AG04449 (cell line): ENCODE results near the gene CCDC197.
A peak's percentile ranks its signal among the peaks of the same experiment; 100 is the strongest.

Experiments
- CTCF ChIA-PET: fragments of 350-600 bp; formaldehyde crosslinking; extraction: SDS; loops from one replicate; lab custom pipeline; 2021; ENCODE audit warnings: antibody characterized with exemption; lab: Yijun Ruan, JAX
- POLR2A ChIA-PET: fragments of 400-600, 350-600 bp; formaldehyde crosslinking; extraction: SDS; loops from one replicate; lab custom pipeline; 2020; ENCODE audit warnings: antibody characterized with exemption, inconsistent platforms; lab: Yijun Ruan, JAX
- DNase-seq: peaks from one replicate; pipeline ENCODE4 v3.0.0-alpha.2; 2010; ENCODE audit warnings: low read depth, low spot score
- H3K4me3 ChIP-seq: 2 replicates; pipeline ENCODE4 v1.5.1; 2011; ENCODE audit warnings: low read depth, mild to moderate bottlenecking, control low read depth, low read length
- TF ChIP-seq, protein P1 (sequence below): IDR thresholded peaks from one replicate; pipeline ENCODE4 v1.5.1; 2011; ENCODE audit warnings: mild to moderate bottlenecking, moderate library complexity, low read length, control low read depth, inconsistent platforms; ENCODE audit not compliant: insufficient read depth; ENCODE audit errors: missing control alignments

The CCDC197 gene

DNA sequence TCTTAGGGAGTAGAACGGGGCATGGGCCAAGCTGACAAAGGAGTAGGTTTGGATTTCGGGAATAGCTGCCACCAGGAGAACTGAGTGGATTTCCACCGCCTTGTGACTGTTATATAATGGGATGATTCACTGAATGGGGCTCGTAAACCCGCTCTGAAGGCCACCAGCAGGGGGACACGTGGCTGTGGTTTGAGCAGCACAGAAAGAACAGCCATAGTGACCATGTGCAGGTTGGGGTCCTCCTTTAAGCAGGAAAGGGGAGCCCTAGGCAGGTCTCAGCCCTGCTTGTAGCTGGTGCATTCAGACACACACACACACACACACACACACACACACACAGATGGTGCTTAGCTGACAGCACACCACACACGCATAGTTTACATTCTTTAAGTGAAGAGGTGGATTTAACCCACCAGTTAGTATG is 12.1 kb upstream of the CCDC197 start:
- peak; percentile 92 for DNase-seq
- POLR2A ChIA-PET: interaction anchor here (0.6 to 2.1 kb wide), 3 partner anchors 10 to 26 kb away, joined by 3 to 15 read pairs (median 4); no protein-coding TSS in a partner anchor
- CTCF ChIA-PET: interaction anchor here (0.9 to 6.6 kb wide), 10 partner anchors 9 to 45 kb away, joined by 3 to 55 read pairs (median 7); partner anchors contain the start of gene CCDC197
- TF ChIP-seq, protein P1, sequence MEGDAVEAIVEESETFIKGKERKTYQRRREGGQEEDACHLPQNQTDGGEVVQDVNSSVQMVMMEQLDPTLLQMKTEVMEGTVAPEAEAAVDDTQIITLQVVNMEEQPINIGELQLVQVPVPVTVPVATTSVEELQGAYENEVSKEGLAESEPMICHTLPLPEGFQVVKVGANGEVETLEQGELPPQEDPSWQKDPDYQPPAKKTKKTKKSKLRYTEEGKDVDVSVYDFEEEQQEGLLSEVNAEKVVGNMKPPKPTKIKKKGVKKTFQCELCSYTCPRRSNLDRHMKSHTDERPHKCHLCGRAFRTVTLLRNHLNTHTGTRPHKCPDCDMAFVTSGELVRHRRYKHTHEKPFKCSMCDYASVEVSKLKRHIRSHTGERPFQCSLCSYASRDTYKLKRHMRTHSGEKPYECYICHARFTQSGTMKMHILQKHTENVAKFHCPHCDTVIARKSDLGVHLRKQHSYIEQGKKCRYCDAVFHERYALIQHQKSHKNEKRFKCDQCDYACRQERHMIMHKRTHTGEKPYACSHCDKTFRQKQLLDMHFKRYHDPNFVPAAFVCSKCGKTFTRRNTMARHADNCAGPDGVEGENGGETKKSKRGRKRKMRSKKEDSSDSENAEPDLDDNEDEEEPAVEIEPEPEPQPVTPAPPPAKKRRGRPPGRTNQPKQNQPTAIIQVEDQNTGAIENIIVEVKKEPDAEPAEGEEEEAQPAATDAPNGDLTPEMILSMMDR: peak; percentile 41
- no peak overlapping the region for H3K4me3 ChIP-seq

- H3K4me3 ChIP-seq: no peak overlapping the region
- ChIA-PET POLR2A (no interaction called here), CTCF (interaction anchor here (1.0 to 6.6 kb wide), 4 partner anchors 11 to 46 kb away, joined by 3 to 55 read pairs (median 6); no protein-coding TSS in a partner anchor)
- DNase-seq: no peak
- TF ChIP-seq, protein P1: no peak
These were observed 10.1 kb upstream of the CCDC197 start for GRCh38 chr14:93986955-93987354.

DNA sequence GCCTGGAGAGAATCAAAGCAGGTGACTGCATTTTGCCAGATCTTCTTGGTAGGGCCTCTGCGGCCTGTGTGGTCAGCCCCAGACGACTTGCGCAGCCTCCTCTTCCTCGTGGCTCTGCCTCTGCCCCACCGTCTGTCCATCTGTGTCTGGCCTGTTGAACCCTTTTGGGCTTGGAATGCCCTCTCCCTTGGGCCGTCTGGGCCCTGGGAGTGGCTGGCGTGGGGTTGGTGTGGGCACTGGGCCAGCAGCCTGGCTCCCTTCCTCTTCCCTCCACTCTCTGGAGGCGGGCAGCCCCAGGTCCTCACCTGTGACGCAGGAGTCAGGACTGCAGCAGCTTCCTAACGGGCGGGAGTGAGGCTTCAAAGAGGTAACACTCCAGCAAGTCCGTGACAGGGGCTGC is 9.7 kb upstream of the CCDC197 start:
- DNase-seq: no peak
- ChIA-PET POLR2A (no interaction called here), CTCF (interaction anchor here (6.6 kb wide), 1 partner anchor 47 kb away, joined by 55 read pairs; no protein-coding TSS in a partner anchor)
- H3K4me3 ChIP-seq: no peak overlapping the region
- TF ChIP-seq, protein P1: no peak

DNA sequence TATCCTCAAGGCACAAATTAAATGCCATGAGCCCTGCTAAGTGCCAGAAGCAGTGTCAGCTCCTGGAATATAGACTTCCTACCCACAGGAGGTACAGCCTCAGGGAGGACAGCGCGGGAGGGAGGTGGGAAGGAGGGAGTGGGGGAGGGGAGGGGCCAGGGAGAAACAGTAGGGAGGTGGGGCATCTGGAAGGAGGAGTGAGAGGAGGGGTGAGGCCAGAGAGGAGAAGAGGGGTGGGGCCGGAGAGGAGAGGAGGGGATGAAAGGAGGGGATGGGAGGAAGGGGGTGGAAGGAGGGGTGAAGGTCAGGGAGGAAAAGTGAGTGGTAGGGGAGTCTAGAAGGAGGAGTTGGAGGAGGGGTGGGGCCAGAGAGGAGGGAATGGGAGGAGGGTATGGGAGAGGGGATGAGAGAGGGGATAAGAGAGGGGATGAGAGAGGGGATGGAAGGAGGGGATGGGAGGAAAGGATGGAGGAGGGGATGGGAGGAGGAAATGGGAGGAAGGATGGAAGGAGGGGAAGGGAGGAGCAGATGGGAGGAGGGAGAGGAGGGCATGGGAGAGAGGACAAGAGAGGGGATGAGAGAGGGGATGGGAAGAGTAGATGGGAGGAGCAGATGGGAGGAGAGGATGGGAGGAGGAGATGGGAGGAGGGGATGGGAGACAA is 9.2 kb upstream of the CCDC197 start:
- H3K4me3 ChIP-seq: no peak overlapping the region
- CTCF ChIA-PET: interaction anchor here (6.6 kb wide), 1 partner anchor 47 kb away, joined by 55 read pairs; no protein-coding TSS in a partner anchor
- POLR2A ChIA-PET: no interaction called here
- TF ChIP-seq, protein P1: no peak
- DNase-seq: no peak

DNA sequence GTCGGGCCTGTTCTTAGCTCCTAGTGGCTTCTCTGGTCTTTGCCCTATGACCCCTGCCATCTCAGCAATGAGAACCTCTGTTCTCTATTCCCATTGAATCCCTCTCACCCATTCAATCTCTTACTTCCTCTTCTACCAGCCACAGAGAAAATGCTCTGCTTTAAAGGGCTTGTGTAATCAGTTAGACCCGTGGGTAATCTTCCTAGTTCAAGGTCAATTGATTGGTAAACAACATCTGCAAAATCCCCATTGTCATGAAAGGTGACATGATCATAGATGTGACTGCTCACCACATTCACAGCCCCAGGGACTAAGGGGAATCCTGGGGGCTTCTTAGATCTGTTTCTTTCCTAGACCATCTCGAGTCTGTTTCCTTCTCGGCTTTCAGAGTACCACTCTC is 7.2 kb upstream of the CCDC197 start:
- H3K4me3 ChIP-seq: no peak overlapping the region
- TF ChIP-seq, protein P1: no peak
- POLR2A ChIA-PET: no interaction called here
- DNase-seq: no peak
- CTCF ChIA-PET: interaction anchor here (3.0 to 4.2 kb wide), 3 partner anchors 11 to 50 kb away, joined by 23 to 34 read pairs (median 28); no protein-coding TSS in a partner anchor

DNA sequence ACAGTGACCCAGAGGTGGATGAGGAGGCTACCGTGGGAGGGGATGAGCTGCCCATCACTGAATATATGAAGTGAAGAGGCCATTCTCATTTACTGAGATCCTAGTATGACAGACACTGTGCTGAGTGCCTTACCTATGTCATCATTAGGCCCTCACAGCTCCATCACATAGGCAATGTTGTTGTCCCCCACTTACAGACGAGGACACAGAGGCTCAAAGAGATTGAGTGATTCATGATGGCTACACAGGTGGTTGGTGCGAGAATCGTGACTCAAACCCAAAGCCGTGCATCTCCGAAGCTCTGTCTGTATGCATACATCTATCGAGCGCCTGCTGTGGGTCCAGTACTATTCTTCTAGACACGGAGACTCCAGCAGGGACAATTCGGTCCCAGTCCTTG is 5.9 kb upstream of the CCDC197 start:
- ChIA-PET POLR2A (no interaction called here), CTCF (interaction anchor here (1.3 to 5.2 kb wide), 5 partner anchors 7 to 51 kb away, joined by 3 to 34 read pairs (median 23); no protein-coding TSS in a partner anchor)
- no peak overlapping the region for H3K4me3 ChIP-seq
- no peak for DNase-seq
- TF ChIP-seq, protein P1: no peak
